Measurements from ENCODE around the gene SCGB1C2. TPM values are rescaled to one million over a fixed set of nuclear protein-coding genes. Genes with fewer than 3 reads are reported as not detected.
A peak's percentile ranks its signal among the peaks of the same experiment; 100 is the strongest.

SCGB1C2 gene
- total RNA-seq, 4 donors from 2014 or later: not detected

DNA sequence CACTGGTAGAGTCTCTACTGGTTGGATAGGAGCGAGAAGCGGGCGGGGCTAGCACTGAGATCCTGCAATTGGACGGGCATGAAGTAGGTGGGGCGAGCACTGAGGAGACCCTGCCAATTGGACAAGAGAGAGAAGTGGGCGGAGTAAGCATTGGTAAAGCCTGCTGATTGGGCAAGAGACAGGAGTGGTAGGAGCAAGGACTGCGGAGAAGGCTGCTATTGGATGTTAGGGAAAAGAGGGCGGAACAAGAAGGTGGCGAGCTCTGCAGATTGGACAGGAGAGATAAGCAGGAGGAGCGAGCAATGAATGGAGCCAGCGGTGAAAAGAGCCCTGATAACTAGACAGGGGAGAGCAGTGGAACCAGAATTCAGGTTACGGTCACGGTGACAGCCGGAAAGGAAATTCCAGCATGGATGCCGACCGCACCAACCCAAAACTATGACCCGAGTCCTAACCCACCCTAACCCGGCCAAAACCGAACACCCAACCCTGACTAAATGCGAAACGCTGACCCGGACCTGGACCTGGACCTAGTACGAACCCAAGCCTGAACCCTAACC lies 4.8 kb downstream of the SCGB1C2 start:
- TF ChIP-seq POLR2A (IDR thresholded peaks at IDR 0.05): no peak
- TF ChIP-seq, protein P1, sequence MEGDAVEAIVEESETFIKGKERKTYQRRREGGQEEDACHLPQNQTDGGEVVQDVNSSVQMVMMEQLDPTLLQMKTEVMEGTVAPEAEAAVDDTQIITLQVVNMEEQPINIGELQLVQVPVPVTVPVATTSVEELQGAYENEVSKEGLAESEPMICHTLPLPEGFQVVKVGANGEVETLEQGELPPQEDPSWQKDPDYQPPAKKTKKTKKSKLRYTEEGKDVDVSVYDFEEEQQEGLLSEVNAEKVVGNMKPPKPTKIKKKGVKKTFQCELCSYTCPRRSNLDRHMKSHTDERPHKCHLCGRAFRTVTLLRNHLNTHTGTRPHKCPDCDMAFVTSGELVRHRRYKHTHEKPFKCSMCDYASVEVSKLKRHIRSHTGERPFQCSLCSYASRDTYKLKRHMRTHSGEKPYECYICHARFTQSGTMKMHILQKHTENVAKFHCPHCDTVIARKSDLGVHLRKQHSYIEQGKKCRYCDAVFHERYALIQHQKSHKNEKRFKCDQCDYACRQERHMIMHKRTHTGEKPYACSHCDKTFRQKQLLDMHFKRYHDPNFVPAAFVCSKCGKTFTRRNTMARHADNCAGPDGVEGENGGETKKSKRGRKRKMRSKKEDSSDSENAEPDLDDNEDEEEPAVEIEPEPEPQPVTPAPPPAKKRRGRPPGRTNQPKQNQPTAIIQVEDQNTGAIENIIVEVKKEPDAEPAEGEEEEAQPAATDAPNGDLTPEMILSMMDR (IDR thresholded peaks at IDR 0.05): no peak
- intact Hi-C loops (cut with DNase I): loop anchor here (2.0 kb wide), 1 partner anchor 245 kb away; no protein-coding TSS in a partner anchor
- H3K27me3 ChIP-seq: peaks cover 0 to 13% (median 0%) of the 10 kb centered on the region in 4 donors
- H3K9me3 ChIP-seq: no peaks in the 10 kb centered on the region
- no peak overlapping the region for H3K4me3 ChIP-seq
- no peak overlapping the region for H3K27ac ChIP-seq
- WGBS, 2 donors: 91 to 94% methylated on average over 23 of the region's 23 CpGs
- DNase-seq: no peak
- H3K4me1 ChIP-seq: peaks cover 0 to 8% (median 3%) of the 10 kb centered on the region in 3 donors
- peaks cover 0 to 9% (median 0%) of the 10 kb centered on the region in 3 donors for H3K36me3 ChIP-seq

DNA sequence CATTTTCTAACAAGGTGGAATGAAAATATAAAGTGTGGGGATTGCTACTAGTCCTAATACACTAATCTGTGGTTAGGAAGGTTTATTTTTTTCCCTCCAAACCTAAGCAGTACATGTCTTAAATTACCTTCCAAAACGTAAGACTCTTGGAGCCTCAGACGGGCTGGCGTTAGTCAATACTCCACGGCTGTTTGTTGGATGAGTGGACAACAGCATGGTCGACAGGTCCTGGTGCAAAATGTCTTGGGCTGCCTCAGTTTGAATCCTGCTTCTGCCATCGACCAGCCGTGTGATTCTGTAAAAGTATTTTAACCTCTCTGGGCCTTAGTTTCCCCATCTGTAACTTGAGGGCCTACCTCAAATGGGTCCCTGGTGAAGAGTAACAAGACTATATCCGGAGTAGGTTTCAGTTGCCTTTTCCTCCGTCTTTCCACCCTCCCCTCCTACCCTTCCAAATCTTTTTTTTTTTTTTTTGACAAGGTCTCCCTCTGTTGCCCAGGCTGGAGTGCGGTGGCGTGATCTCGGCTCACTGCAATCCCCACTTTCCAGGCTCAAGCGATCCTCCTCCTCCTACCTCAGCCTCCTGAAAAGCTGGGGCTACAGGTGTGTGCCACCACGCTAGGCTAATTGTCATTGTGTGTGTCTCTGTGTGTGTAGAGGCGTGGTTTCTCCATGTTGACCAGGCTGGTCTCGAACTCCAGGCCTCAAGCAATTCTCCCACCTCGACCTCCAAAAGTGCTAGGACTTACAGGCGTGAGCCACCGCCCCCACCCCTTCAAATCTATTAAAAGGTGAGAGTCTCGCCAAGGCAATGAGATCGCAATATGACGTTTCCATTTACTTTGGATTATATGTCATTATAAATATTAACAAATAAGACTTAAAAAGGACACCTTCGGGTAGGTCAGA lies 5.8 kb downstream of the SCGB1C2 start:
- Histone ChIP-seq H3K36me3 (peaks cover 0 to 19% (median 0%) of the 10 kb centered on the region in 3 donors), H3K27ac (no peak overlapping the region), H3K27me3 (peaks cover 0 to 13% (median 0%) of the 10 kb centered on the region in 4 donors), H3K9me3 (no peaks in the 10 kb centered on the region), H3K4me3 (no peak overlapping the region), H3K4me1 (peaks cover 0 to 8% (median 3%) of the 10 kb centered on the region in 3 donors)
- TF ChIP-seq POLR2A (IDR thresholded peaks at IDR 0.05): no peak
- TF ChIP-seq, protein P1 (IDR thresholded peaks at IDR 0.05): no peak
- intact Hi-C loops (cut with DNase I): loop anchor here (2.0 kb wide), 1 partner anchor 244 kb away; no protein-coding TSS in a partner anchor
- no peak for DNase-seq
- WGBS, 2 donors: 63 to 72% methylated on average over 18 to 23 of the region's 23 CpGs

DNA sequence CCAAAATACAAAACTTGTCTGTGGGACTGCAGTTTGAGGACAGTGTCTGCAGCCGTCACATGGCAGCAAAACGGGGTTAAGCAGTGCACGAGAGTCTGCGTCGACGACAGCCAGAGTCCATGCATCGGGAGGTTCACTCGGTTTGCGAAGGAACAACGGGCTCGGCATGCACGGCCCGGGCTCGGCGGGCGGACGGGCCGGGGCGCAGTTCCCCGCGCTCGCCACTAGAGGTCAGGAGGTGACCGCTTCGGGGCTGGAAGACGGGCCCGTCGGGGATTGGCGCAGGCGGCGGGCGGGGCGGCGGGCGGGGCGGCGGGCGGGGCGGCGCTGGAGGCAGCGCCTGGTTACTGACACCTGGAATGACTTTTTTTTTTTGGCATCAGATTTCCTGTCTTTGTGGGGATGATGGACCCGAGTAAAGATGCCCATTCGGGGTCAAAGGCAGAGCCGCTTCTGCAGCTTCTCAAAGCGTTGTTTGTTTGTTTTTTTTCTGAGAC lies 6.5 kb downstream of the SCGB1C2 start:
- DNase-seq: no peak
- no peaks in the 10 kb centered on the region for H3K9me3 ChIP-seq
- H3K27me3 ChIP-seq: peaks cover 0 to 13% (median 0%) of the 10 kb centered on the region in 4 donors
- 3 to 9% methylated on average over 13 to 27 of the region's 44 CpGs for WGBS, 2 donors
- peak overlapping the region in 1 of 4 donors; percentile 30 for H3K4me3 ChIP-seq
- TF ChIP-seq, protein P1 (IDR thresholded peaks at IDR 0.05): peak; percentile 86 to 97 (median 92)
- TF ChIP-seq POLR2A (IDR thresholded peaks at IDR 0.05): no peak
- H3K4me1 ChIP-seq: peaks cover 0 to 8% (median 3%) of the 10 kb centered on the region in 3 donors
- H3K27ac ChIP-seq: peak overlapping the region in 1 of 4 donors; percentile 17
- H3K36me3 ChIP-seq: peaks cover 0 to 26% (median 0%) of the 10 kb centered on the region in 3 donors
- intact Hi-C loops (cut with DNase I): loop anchor here (2.0 kb wide), 1 partner anchor 243 kb away; no protein-coding TSS in a partner anchor

DNA sequence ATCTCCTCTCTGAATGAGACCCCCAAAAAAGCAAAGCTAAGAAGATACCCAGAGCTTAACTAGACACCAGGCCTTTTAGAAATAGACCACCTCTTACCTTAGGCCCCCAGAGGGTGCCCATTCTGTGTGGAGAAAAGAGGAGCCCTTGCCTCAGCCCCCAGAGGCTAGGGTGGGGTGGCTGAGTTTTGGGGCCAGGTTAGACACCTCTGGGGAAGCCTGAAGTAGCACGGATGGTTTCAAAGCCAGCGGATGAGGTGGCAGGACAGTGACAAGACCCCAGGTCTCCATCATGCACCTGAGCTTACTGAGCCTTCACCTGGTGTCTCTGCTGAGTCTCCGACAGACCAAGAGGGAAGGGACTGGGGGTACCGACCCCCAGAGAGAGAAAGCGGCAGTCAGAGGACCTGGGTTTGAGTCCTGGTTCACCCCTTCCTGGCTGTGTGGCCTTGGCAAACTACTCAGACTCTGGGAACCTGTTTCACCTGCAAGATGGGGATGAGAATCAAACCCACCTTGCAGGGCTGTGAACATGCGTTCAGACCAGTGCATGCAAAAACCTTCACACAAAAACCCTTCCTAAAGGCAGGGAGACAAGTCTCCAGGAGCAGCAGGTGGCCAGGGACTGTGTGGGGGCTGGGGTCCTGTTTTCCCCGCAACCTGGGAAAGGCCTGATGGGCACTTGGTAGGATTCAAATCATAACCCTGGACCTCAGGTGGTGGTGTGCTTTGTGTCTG lies 7.7 kb downstream of the SCGB1C2 start:
- 63 to 80% methylated on average over 1 to 6 of the region's 7 CpGs for WGBS, 2 donors
- Histone ChIP-seq H3K4me1 (peaks cover 0 to 8% (median 3%) of the 10 kb centered on the region in 3 donors), H3K27me3 (peaks cover 0 to 6% (median 0%) of the 10 kb centered on the region in 4 donors), H3K36me3 (peaks cover 0 to 39% (median 0%) of the 10 kb centered on the region in 3 donors), H3K27ac (no peak overlapping the region), H3K4me3 (no peak overlapping the region), H3K9me3 (no peaks in the 10 kb centered on the region)
- TF ChIP-seq, protein P1 (IDR thresholded peaks at IDR 0.05): no peak
- no peak for TF ChIP-seq POLR2A (IDR thresholded peaks at IDR 0.05)
- intact Hi-C loops (cut with DNase I): no loop called here
- no peak for DNase-seq
